IPS DF 4.7 (cell line): ENCODE measurements around the gene ADARB2.

Experiments
- DNase-seq: peaks from one replicate; pipeline ENCODE4 v3.0.0-alpha.2; 2013; ENCODE audit warnings: low spot score; ENCODE audit errors: extremely low read depth

Gene ADARB2

GRCh38 chr10:1736144-1736971 lies 967 bp downstream of the ADARB2 start:
- no peak for DNase-seq

- DNase-seq, result no peak
Measured at GRCh38 chr10:1735562-1735961, 1.8 kb downstream of the ADARB2 start.

GRCh38 chr10:1734288-1734687 lies 3.0 kb downstream of the ADARB2 start:
- no peak for DNase-seq

- no peak for DNase-seq
Measured at GRCh38 chr10:1733720-1734119, 3.6 kb downstream of the ADARB2 start.

GRCh38 chr10:1732564-1732996 lies 4.7 kb downstream of the ADARB2 start:
- DNase-seq, result no peak

GRCh38 chr10:1731592-1731991 lies 5.7 kb downstream of the ADARB2 start:
- no peak for DNase-seq

- DNase-seq, result no peak
Measured at GRCh38 chr10:1729751-1730150, 7.6 kb downstream of the ADARB2 start.

- no peak for DNase-seq
Measured at GRCh38 chr10:1726861-1727260, 10.5 kb downstream of the ADARB2 start.

GRCh38 chr10:1724921-1725488 lies 12.3 kb downstream of the ADARB2 start:
- no peak for DNase-seq

GRCh38 chr10:1716839-1717238 lies 20.5 kb downstream of the ADARB2 start:
- no peak for DNase-seq

GRCh38 chr10:1715821-1716220 lies 21.5 kb downstream of the ADARB2 start:
- no peak for DNase-seq

- no peak for DNase-seq
Measured at GRCh38 chr10:1712944-1713671, 24.2 kb downstream of the ADARB2 start.

- no peak for DNase-seq
Measured at GRCh38 chr10:1712314-1712713, 25.0 kb downstream of the ADARB2 start.

- DNase-seq, result no peak
Measured at GRCh38 chr10:1709161-1709560, 28.2 kb downstream of the ADARB2 start.

- no peak for DNase-seq
Measured at GRCh38 chr10:1708746-1709145, 28.6 kb downstream of the ADARB2 start.

- DNase-seq, result no peak
Measured at GRCh38 chr10:1706711-1707110, 30.6 kb downstream of the ADARB2 start.

- no peak for DNase-seq
Measured at GRCh38 chr10:1706256-1706655, 31.1 kb downstream of the ADARB2 start.

- no peak for DNase-seq
Measured at GRCh38 chr10:1698185-1698584, 39.1 kb downstream of the ADARB2 start.

- no peak for DNase-seq
Measured at GRCh38 chr10:1696106-1696505, 41.2 kb downstream of the ADARB2 start.

GRCh38 chr10:1690086-1690485 lies 47.2 kb downstream of the ADARB2 start:
- no peak for DNase-seq

- no peak for DNase-seq
Measured at GRCh38 chr10:1688531-1688930, 48.8 kb downstream of the ADARB2 start.

GRCh38 chr10:1687623-1688150 lies 49.6 kb downstream of the ADARB2 start:
- no peak for DNase-seq
